HG03060 (cell line): Measurements from ENCODE around the gene TMOD1.
A peak's percentile ranks its signal among the peaks of the same experiment; 100 is the strongest.

Experiments
- ATAC-seq: cut with Tn5 transposase; IDR thresholded peaks from one replicate; pipeline ENCODE4 v1.9.1; 2021; ENCODE audit warnings: low read depth, moderate number of reproducible peaks; ENCODE audit not compliant: unreplicated experiment

TMOD1 gene

DNA sequence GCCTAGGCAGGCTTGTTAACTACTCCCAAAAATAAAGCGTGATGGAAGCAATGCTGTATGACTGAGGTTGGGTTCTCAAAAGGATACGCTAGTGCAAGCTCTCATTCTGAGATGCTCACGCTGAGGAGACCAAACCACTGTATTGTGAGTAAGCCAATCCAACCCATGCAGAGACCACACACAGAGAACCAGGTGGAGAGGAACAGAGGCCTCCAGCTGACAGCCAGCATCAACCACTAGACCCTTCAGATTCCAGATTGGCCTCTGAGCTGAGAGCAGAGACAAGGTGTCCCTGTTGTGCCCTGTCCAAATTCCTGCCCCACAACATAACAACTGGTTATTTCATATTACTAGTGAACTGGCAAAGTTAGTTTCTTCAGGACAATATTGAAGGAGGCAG is 127.2 kb downstream of the TMOD1 start:
- no peak for ATAC-seq

DNA sequence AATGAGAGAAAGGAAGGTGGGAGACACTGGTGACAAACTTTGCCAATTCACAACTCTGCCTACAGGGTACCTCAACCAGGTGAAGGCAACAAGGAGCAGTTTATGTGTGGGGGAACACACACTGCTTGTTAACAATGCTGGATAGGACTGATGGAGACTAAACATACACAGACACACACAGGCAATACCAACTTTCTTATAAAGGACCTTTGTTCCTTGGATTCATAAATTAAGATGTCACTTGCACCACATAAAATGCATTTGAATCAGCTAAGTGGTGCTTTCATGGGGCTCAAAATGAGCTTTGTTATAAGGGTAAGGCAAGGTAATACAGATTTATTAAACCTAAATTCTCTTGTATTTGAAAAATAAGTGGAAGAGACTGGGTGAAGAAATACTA is 127.7 kb downstream of the TMOD1 start:
- ATAC-seq: no peak

DNA sequence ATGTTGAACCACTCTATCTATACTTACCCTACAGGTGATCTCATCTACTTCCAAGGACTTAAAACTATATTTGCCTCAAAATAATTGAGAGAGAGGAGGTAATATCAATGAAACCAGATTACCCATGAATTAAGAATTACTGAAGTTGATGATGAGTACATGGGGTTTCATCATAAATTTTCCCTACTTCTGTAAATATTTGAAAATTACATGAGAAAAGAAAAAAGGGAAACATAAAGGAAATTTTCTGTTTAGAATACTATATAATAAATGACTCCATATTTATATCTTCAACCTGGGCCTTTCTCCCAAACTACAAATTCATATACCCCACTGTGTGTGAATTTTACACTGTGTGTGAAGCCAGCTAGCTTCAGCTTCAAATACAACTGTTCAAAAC is 129.1 kb downstream of the TMOD1 start:
- ATAC-seq: no peak

DNA sequence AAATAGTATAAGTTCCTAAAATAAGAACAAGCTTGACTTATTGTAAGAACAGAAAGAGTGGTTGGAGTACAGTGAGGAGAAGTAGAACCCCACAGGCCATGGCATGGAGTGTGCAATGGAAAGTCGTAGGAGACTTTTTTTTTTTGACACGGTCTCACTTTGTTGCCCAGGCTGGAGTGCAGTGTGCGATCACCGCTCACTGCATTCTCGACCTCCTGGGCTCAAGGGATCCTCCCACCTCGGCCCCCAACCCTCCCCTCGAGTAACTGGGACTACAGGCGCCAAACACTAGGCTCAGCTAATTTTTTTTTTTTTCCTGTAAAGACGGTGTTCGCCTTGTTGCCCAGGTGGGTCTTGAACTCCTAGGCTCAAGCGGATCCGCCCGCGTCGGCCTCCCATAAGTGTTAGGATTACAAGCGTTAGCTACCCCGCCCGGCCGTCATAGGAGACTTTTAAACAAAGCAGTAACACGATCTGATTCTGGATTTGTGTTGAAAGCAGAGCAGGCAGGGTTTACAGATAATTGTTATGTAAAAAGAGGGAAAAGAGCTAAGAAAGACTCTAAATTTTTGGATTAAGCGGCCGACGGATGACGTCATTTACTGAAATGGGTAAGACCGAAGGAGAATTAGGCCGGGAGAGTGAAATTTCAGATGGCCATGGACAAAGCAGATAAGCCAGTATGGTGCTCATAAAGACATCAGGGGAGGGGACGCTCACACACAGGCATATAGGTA is 130.9 kb downstream of the TMOD1 start:
- ATAC-seq: no peak

DNA sequence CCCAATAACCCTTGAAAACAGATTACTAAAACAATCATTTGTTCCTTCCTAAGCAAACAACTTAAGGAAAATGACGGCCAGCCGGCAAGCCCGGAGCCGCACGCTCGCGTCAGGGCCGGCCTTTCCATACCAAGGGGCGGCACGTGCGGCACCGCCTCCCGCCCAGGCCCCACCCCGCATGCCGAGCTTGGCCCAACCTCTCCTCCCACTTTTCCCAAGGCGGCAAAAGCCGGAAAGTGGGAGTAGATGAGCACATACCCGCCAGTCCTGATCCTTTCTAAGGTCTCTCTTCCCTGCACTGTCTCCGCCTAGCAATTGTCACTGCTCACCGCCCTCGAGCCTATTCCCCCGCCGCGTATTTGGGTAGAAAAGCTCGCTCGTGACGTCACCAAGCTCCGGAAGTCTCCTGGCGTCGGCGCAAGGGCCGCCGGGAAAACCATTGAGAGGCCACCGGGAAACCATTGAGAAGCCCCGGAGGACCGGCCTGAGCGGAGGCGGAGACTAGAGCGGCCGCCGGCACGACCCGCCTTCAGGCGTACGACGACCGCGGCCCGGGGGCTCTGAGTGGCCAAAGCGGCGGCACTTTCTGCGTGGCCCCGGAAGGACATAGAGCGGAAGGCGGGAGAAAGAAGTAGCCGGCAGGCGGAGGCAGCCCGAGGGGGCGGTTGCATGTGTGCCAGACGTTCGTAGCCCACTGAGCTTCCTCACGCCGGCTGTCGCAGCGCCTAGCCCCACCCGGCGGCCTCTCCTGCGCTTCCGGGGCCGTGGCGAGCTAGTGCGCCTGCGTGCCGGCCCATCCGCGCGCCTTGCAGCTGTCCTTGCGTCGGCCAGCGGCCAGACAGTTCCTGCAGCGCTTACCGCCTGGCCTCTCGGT is 131.8 kb downstream of the TMOD1 start, which contains the start of the genes NCBP1 and TSTD2:
Gene NCBP1 (plus strand): TSS at position 837 of the 874 bp plus-strand sequence. CDS start 61 bp downstream, outside the sequence.
Gene TSTD2 (minus strand): TSS at position 384 of the 874 bp plus-strand sequence. CDS start 5,806 bp downstream, outside the sequence.
- peak; percentile 68 for ATAC-seq

DNA sequence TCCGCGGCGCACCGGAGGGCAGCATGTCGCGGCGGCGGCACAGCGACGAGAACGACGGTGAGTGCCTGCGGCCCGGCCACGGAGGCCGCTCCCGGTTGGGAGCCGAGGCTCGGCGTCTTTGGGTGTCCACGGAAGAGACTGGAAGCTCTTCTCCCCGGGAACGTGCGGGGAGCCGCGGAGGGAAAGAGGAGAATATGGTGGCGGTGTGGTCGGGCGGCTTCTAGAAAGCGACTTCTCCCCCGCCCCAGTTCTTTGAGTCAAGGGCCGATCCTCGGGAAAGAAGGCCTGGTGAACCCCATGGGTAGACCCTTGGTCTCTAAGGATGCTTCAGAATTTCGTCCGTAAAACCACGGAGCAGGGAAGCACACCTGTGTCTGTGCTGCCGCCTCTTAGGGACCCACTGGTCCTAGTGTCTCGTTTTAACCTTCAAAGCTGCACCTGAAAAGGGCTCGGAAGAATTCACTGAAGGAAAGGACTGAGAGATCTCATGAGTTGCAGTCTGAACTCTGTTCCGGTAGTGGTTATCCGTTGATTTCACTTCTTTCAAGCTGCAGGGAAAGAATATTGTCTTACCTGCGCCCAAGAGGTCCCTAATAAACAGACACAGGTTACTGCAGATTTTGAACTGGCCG is 132.5 kb downstream of the TMOD1 start:
- no peak for ATAC-seq

DNA sequence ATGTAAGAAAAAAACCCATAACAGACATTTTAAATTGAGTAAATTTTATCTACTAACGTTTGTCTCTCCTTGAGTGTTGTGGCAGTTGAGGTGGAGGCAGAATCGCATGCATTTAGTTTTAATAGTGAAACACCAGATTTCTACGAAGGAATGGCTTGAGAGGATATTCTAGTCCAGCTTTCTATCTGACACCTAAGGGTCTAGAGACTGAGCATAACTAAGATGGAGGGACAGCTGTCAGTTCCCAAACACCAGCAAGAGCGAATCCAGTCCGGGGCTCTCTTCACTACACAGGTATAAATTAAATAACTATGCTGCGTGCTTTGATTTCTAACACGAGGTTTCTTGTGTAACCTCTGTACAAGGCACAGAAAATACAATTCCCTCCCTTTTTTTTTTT is 133.6 kb downstream of the TMOD1 start:
- ATAC-seq: no peak

DNA sequence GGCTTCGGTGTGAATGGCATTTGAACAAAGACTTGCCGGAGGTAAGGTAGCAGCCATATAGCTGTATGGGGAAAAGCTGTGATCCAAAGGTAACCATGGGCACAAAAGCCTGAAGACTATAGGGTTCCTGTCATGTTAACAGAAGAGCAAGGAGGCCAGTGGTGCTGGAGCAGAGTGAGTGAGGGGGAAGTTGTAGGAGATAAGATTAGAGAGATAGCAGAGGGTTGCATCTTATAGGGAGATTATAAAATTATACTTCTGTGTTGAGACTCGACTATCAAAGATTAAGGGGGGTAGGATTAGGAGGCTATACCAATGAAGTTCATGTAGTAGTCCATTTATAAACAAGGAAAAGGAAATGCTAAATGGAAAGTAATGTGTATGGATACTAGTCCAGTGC is 135.4 kb downstream of the TMOD1 start:
- no peak for ATAC-seq

DNA sequence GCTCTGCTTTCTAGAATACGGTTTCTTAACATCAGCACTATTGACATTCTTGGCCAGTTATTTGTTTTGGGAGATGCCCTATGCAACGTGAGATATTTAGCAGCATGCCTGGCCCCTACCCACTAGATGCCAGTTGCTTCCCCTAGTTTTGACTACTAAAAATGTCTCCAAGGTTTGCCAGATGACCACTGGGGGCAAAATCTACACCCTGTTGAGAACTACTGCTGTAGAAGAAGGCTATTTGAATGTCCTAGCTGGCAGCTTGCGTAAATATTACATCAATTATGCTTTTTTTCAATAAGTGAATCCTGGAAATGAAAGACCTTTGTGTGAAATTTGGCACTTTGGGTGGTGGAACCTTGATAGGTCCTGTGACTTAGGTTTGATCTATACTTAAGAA is 137.2 kb downstream of the TMOD1 start:
- ATAC-seq: no peak

DNA sequence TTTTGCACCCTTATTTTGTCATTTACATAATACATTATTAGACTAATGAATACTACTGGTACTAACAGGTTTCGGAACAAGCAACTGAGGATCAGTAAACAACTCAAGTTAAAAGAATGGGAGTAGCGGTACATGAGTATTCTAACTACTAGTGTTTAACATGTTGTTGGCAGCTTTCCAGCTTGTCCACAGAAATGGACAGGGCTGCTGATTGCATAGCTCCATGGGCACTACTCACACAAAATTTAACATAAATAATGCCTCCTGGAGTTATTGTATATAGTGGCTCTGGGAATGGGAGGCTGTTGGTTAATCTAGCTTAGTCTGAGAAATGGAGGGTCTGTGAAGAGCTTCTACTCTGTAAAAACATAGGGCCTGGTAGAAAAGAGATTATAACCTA is 138.9 kb downstream of the TMOD1 start:
- no peak for ATAC-seq

DNA sequence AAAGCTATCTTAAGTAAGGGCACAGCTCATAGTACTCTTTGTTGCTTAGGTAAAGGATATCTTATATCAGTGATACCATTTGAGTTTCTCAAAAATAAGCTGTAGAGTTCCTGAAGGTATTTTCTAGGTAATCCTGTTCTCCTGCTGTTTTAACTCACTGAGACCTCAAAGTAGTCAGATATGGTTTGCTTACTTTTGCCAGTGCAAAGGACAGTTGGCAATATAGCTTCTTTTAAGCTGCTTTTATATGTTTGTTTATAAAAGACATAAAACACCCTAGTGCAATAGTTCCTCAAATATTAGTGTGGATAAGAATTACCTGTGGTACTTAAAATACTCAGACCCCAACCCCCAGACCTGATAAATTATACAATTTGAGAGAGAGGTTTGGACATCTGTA is 144.3 kb downstream of the TMOD1 start:
- ATAC-seq: no peak

DNA sequence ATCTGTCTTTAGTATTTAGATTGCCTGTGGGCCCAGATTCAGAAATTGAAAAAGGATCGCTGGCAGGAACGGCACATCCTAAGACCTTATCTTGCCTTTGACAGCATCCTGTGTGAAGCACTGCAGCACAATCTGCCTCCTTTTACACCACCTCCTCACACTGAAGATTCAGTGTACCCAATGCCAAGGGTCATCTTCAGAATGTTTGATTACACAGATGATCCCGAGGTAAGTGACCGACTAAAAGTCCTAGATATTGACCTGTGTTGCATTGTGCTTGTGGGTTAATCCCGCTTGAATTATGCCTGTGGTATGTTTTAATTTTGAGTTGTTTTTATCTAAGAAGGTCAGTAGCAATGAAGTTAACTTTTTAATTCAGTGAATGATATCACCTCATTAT is 146.5 kb downstream of the TMOD1 start:
- no peak for ATAC-seq
